Measurements from ENCODE around the gene CC2D1B. TPM values are rescaled to one million over a fixed set of nuclear protein-coding genes. Genes with fewer than 3 reads are reported as not detected.

CC2D1B gene
- total and polyA plus RNA-seq, 9 of the 15 experiments (the other 6 are each of a cell fraction or from before 2014, with no cell fraction given): 1.2 to 33.6 (median 25.5) TPM

- TF ChIP-seq TAF7 (tag; IDR thresholded peaks at IDR 0.05) (peak; percentile 42; the same call in 1 of the 2 replicates), ZNF586 (CRISPR knock-in tag; conservative IDR thresholded peaks at IDR 0.05) (no peak), FOXP4 (CRISPR knock-in tag; IDR thresholded peaks at IDR 0.05; ENCODE audit: borderline replicate concordance) (0 out of 2 replicates have a peak, but pooled peaks have one; percentile 10), SIN3A (IDR thresholded peaks at IDR 0.05; ENCODE audit: borderline replicate concordance in 2 of 2, control insufficient read depth in 1 of 2, low read depth in 2 of 2, low read length in 2 of 2) (peak in 1 of 2 experiments; percentile 86; a peak in 1 of 4 replicates), KLF1 (tag; IDR thresholded peaks at IDR 0.05) (peak; percentile 43; the same call in 1 of the 2 replicates), MTF1 (CRISPR knock-in tag; IDR thresholded peaks at IDR 0.05; ENCODE audit: borderline replicate concordance) (no peak), ARNT (IDR thresholded peaks at IDR 0.05) (0 out of 4 replicates have a peak, but pooled peaks have one; percentile 43 to 53), ZNF324 (CRISPR knock-in tag; IDR thresholded peaks at IDR 0.05) (peak; percentile 50; the same call in 1 of the 2 replicates), ATF7 (IDR thresholded peaks at IDR 0.05) (peak; percentile 59), NFE2 (IDR thresholded peaks at IDR 0.05; ENCODE audit: low read depth) (peak; percentile 86), TCF3 (CRISPR knock-in tag; IDR thresholded peaks at IDR 0.05) (peak; percentile 26; the same call in 1 of the 2 replicates), ZNF124 (CRISPR knock-in tag; IDR thresholded peaks at IDR 0.05) (no peak), C11orf30 (IDR thresholded peaks at IDR 0.05; ENCODE audit: low read depth) (peak; percentile 97), GTF2E2 (tag; IDR thresholded peaks at IDR 0.05) (0 out of 2 replicates have a peak, but pooled peaks have one; percentile 81), TOE1 (IDR thresholded peaks at IDR 0.05; ENCODE audit: borderline replicate concordance) (0 out of 2 replicates have a peak, but pooled peaks have one; percentile 13), TOE1 (CRISPR knock-in tag; IDR thresholded peaks at IDR 0.05; ENCODE audit: borderline replicate concordance, low read depth) (no peak), RBM39 (optimal IDR thresholded peaks at IDR 0.05; ENCODE audit: low read depth, low read length) (no peak)
- TF ChIP-seq, protein P1, sequence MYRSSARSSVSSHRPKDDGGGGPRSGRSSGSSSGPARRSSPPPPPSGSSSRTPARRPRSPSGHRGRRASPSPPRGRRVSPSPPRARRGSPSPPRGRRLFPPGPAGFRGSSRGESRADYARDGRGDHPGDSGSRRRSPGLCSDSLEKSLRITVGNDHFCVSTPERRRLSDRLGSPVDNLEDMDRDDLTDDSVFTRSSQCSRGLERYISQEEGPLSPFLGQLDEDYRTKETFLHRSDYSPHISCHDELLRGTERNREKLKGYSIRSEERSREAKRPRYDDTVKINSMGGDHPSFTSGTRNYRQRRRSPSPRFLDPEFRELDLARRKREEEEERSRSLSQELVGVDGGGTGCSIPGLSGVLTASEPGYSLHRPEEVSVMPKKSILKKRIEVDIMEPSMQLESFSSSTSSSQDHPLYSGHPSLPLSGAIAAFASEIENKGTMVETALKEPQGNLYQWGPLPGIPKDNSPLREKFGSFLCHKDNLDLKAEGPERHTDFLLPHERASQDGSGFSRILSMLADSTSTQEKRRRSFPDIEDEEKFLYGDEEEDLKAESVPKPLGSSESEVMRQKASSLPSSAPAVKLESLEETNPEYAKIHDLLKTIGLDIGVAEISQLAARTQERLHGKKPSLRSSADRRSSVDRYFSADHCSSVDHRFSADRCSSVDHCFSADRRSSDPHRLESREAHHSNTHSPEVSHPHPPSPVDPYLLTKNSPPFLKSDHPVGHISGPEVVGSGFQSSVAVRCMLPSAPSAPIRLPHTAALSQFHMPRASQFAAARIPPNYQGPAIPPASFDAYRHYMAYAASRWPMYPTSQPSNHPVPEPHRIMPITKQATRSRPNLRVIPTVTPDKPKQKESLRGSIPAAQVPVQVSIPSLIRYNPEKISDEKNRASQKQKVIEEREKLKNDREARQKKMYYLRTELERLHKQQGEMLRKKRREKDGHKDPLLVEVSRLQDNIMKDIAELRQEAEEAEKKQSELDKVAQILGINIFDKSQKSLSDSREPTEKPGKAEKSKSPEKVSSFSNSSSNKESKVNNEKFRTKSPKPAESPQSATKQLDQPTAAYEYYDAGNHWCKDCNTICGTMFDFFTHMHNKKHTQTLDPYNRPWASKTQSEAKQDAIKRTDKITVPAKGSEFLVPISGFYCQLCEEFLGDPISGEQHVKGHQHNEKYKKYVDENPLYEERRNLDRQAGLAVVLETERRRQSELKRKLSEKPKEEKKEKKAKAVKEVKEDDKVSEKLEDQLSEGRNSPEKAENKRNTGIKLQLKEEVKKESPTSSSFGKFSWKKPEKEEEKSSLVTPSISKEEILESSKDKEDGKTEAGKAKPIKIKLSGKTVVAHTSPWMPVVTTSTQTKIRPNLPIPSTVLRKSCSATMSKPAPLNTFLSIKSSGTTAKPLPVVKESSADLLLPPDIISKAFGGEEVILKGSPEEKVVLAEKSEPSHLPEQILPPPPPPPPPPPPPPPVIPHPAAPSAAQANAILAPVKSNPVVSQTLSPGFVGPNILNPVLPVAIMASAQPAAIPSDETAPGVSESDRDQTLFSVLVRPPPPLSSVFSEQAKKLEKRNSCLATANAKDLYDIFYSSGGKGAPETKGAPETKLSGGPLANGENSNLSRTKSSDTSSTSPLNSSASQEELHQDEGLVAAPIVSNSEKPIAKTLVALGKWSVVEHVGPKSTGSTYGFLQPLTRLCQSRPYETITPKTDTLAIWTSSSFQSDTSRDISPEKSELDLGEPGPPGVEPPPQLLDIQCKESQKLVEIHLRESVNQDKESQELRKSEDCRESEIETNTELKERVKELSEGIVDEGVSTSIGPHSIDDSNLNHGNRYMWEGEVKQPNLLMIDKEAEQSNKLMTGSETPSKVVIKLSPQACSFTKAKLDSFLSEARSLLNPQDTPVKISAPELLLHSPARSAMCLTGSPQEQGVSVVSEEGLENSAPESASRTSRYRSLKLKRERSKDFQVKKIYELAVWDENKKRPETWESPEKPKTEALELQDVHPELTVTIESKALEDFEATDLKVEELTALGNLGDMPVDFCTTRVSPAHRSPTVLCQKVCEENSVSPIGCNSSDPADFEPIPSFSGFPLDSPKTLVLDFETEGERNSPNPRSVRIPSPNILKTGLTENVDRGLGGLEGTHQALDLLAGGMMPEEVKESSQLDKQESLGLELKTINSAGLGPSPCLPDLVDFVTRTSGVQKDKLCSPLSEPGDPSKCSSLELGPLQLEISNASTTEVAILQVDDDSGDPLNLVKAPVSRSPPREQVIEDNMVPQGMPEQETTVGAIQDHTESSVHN (IDR thresholded peaks at IDR 0.05; ENCODE audit: borderline replicate concordance in 1 of 2, low read depth in 1 of 2): peak in 1 of 2 experiments; percentile 77; a peak in 2 of 4 replicates
Measured at GRCh38 chr1:52365071-52365745, 797 bp downstream of the CC2D1B start (continued).
